ENCODE measurements around the gene FSTL3.
"Not testable (repeated sequence)": the region's sequence is repeated elsewhere in the genome, so short reads cannot be mapped to it uniquely, and the experiment has no call there.

Gene FSTL3

DNA sequence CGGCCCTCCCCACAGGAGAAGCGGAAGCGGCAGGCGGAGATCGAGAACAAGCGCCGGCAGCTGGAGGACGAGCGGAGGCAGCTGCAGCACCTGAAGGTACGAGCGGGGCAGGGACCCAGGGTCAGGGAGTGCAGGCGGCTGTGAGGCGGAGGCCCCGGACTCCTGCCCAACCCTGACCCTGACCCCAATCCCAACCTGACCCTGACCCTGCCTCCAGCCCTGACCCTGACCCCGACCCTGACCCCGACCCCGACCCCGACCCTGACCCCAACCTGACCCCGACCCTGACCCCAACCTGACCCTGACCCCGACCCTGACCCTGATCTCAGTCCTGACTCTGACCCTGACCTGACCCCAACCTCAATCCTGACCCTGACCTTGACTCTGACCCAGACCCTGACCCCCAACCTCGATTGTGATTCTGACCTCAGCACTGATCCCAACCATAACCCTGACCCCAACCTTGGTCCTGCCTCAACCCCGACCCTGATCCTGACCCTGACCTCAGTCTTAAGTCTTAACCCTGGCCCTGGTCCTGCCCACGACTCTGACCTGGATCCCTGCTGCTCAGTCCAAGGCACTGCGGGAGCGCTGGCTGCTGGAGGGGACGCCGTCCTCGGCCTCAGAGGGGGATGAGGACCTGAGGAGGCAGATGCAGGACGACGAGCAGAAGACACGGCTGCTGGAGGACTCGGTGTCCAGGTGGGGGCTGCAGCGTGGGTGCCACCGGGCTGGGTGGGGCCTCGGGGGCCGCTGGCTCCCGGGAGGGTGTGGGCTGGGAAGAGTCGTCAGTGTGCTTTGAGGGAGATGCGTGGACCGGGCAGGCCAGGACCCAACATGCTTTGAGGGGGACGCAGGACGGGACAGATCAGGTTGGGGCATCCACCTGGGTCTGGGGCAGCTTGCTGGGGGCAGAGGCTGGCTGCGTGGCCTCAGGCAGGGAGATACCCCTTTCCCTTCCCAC lies 51.1 kb downstream of the FSTL3 start:
- in situ Hi-C loops (cut with MboI; ENCODE audit: low pct_unique_long_range_greater_than_20kb, low sequenced_read_pairs) = no loop called here
- DNase-seq = no peak

DNA sequence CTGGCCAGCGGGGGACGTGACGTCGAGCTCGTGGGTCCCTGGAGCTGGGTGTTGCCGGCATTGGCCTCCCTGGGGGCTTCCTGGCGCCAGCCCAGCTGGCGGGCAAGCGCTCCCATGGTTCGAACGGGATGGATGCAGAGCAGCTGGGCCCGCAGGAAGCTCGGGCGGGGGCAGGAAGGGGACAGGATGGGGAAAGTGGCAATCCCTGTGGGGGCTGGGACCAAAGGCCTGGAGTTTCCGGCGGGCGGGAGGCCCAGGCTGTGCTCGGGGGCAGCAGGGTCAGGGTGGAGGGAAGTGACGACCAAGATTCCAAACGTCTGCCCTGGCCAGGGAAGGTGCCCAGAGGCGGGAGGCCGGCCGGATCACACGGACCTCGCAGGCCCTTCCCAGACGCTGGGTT lies 51.8 kb downstream of the FSTL3 start:
- DNase-seq = no peak
- in situ Hi-C loops (cut with MboI; ENCODE audit: low pct_unique_long_range_greater_than_20kb, low sequenced_read_pairs) = no loop called here

DNA sequence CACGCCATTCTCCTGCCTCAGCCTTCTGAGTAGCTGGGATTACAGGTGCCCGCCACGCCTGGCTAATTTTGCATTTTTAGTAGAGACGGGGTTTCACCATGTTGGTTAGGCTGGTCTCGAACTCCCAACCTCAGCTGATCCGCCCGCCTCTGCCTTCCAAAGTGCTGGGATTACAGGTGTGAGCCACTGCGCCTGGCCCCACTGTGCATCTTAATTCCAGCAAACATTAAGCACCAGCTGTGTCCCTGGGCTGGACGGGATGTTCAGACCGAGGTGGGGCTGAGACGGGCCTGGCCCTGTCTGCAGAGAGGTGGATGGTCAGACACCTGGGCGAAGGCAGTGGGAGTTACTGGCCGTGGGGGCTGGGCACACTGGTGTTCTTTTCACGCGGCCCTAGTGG lies 53.4 kb downstream of the FSTL3 start:
- DNase-seq; in situ Hi-C loops (cut with MboI; ENCODE audit: low pct_unique_long_range_greater_than_20kb, low sequenced_read_pairs): not testable (repeated sequence)

DNA sequence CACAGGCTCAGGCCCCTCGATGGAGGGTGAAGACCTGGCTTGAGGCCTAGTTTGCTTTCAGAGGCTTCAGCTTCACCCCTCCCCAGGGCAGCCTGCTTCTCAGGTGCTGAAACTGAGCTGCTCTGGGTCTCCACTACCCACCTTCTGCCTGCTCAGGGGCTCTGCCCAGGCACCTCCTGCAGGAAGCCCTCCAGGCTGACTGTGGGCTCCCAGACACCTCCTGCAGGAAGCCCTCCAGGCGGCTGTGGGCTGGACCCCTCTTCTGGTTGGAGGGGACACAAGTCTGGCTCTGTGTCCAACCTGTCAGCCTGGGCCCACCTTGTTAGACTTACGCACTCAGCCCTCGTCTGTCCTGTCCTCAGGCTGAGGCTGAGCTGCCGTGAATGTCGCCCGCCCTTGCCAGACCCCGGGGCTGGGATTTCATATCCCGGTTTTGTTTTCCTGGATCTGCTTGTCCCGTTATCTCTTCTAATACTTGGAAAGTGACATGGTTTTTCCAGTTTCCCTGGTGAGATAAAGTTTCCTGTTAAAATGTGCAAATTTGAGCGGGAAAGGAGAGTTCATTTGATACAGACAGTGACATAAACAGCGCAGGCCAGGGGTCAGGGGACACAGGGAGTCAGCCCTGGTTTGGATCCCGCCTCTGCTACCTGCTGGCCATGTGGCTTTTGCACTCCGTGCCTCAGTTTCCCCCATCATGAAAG lies 53.9 kb downstream of the FSTL3 start:
- in situ Hi-C loops (cut with MboI; ENCODE audit: low pct_unique_long_range_greater_than_20kb, low sequenced_read_pairs) = no loop called here
- no peak for DNase-seq

DNA sequence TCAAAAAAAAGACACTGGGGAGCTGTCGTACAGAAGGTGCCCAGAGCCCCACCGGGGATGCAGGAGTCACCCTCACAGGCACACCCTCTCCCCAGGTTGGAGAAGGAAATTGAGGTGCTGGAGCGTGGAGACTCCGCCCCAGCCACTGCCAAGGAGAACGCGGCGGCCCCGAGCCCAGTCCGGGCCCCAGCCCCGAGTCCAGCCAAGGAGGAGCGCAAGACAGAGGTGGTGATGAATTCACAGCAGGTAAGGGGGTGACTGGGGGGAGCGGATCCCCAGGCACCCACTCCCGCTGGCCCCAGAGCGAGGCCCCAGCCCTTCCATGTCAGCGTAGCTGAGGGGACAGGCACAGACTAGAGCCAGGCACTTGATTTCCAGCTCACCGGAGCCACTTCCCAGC lies 54.8 kb downstream of the FSTL3 start:
- in situ Hi-C loops (cut with MboI; ENCODE audit: low pct_unique_long_range_greater_than_20kb, low sequenced_read_pairs) = no loop called here
- DNase-seq = no peak

DNA sequence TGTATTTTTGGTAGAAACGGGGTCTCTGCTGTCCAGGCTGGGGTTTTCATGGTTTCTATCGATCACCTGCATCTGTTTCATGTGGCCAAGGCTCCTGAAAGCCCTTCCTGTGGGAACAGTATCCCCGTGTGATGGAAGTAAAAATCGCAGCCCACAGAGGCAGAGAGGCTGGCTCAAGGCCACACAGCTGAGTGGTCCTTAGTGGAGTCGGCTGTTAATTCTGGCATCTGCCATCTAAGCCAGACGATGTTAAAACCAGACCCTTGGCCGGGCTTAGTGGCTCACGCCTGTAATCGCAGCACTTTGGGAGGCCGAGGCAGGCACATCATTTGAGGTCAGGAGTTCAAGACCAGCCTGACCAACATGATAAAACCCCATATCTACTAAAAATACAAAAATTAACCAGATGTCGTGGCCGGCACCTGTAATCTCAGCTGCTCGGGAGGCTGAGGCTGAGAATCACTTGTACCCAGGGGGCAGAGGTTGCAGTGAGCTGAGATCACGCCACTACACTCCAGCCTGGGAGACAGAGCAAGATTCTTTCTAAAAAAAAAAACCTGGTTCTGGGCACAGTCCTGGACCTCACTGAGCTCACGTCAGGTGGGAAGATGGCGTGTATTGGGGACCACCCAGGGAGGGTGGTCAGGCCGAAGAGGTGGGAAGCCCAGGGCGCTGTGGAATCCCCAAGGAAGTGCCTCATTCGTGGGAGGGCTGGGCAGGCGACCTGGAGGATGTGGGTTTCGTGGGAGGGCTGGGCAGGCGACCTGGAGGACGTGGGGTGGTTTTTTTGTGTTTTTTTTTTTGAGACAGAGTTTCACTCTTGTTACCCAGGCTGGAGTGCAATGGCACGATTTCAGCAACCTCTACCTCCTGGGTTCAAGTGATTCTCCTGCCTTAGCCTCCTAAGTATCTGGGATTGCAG lies 56.2 kb downstream of the FSTL3 start:
- DNase-seq = no peak
- in situ Hi-C loops (cut with MboI; ENCODE audit: low pct_unique_long_range_greater_than_20kb, low sequenced_read_pairs) = no loop called here

Data from KBM-7 (cell line).